PFSK-1 (cell line): ENCODE measurements around the gene AFAP1L2.

Experiments used
- FOXP2 ChIP-seq: optimal IDR thresholded peaks from 2 replicates; pipeline ENCODE3; 2011; ENCODE audit warnings: borderline replicate concordance, control low read depth, inconsistent platforms; ENCODE audit not compliant: insufficient read depth; ENCODE audit errors: extremely low read length, extremely low read depth
- POLR2AphosphoS5 ChIP-seq: IDR thresholded peaks from 2 replicates; pipeline ENCODE4 v1.6.1; 2012; ENCODE audit warnings: low read depth, mild to moderate bottlenecking, control low read depth, low read length, moderate library complexity
- REST ChIP-seq, 2 experiments: IDR thresholded peaks; 2 replicates each; pipeline versions ENCODE4 v1.6.1 to v1.8.0; 2011 to 2012; ENCODE audit warnings: low read depth in 2 of 2, low read length in 2 of 2, control low read depth in 1 of 2, inconsistent platforms in 1 of 2, mild to moderate bottlenecking in 1 of 2, moderate library complexity in 1 of 2; ENCODE audit not compliant: insufficient read depth in 1 of 2
- SIN3A ChIP-seq: IDR thresholded peaks from 2 replicates; pipeline ENCODE4 v1.6.1; 2012; ENCODE audit warnings: mild to moderate bottlenecking, low read length, moderate library complexity, borderline replicate concordance; ENCODE audit not compliant: insufficient read depth
- TAF1 ChIP-seq: IDR thresholded peaks from 2 replicates; pipeline ENCODE4 v1.6.1; 2012; ENCODE audit warnings: low read length, control low read depth, borderline replicate concordance; ENCODE audit not compliant: insufficient read depth

The AFAP1L2 gene

DNA sequence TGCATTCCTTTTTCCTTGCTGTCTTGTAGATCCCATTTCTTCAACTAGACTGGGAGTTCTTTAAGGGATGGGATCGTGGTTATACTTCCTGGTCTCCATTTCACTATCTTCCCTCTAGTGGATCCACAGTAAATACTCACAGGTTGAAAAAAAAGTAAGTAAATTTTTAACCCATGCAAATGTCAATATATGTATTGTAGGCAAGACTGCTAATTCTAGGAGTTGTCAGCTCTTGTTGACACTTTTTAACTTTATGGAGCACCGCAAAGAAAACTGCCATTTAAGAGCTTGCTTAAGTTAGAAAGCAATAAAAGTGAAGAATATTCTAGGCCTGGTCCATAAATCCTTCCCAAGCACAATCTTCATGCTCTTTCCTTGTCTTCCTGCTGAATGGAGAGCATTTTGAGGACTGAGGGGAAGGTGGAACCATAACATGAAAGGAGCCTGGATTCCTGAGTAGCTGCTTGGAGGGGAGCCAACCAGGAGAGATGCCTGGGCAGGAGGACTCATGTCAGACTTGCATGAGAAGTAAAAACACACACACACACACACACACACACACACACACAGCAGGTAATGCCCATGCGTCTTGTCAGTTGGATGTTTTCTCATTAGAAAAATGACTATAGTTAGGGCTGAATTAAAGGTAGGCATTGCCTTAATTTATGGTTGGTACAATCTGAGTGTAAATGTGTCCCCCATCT, 133.1 kb downstream of the AFAP1L2 start:
- TF ChIP-seq TAF1 (no peak), FOXP2 (no peak), REST (IDR thresholded peaks at IDR 0.05; ENCODE audit: insufficient read depth in 1 of 2, low read depth in 2 of 2, low read length in 2 of 2) (no peak), SIN3A (no peak), POLR2AphosphoS5 (no peak)

DNA sequence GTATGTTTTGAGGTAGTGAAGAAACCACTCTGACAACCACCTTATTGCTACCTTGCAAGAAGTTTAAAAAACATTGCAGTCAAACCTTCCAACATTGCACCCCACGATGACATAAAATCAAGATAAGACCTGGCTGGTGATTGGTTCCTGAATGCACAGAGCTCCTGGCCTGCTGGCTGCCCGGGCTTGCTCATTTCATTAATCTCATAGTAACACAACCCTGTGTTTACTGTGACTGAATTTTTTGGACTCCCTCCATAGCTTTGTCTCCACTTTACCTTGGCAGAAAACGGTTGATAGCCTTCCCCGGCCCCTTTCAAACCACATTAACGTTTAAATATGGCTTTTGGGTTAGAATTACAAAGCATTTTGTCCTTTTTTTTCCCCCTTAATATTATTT, 137.8 kb downstream of the AFAP1L2 start:
- no peak for TF ChIP-seq SIN3A
- no peak for TF ChIP-seq TAF1
- TF ChIP-seq POLR2AphosphoS5, result no peak
- no peak for TF ChIP-seq FOXP2
- TF ChIP-seq REST (IDR thresholded peaks at IDR 0.05; ENCODE audit: insufficient read depth in 1 of 2, low read depth in 2 of 2, low read length in 2 of 2), result no peak

DNA sequence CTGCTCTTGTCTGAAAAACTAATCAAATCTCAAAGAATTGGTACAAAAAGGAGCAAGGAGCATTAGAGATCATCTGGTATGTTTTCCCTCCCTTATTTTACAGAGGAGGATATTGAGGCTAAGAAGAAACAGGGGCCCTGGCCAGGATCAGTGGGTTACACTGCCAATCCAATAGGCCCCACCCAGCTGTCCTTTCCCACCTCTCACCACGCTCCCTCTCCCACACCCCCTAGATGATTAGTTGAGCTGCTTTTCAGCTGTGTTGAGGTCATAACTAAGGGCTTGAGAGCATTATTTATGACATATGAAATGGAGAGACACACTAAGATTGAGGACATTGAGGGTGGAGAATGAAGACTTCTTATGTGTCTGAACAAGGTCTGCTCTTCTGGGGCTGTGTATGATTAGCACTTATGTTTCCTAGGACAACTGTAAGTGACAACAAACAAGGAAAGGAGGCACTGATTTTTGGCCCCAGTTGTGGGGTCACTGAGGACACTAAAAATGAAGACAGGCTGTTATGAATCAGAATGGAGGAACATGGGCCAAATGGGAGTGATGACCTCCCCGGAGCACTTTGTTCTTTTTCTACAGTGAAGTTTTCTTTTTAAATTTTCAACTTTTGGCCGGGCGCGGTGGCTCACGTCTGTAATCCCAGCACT, 138.8 kb downstream of the AFAP1L2 start:
- TF ChIP-seq TAF1 (no peak), REST (IDR thresholded peaks at IDR 0.05; ENCODE audit: insufficient read depth in 1 of 2, low read depth in 2 of 2, low read length in 2 of 2) (no peak), FOXP2 (no peak), POLR2AphosphoS5 (no peak), SIN3A (no peak)

DNA sequence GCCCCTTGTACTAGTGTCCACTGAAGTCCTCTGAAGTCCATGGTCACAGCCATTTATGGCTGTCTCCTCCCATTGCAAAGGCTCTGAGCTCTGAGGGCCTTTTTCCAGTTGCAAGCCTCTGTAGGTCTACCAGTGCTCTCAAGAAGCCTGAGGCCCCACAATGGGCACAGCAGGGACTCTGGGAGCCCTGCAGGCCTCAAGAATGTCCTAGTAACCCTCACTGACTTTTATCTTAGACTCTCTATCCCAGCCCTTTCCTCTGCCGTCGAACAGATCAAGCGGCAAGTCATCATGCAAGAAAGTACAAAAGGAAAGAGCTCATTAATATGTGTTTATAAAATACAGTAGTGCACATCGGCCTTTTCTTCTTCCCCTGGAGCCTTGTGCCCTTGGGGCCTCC, 141.8 kb downstream of the AFAP1L2 start:
- no peak for TF ChIP-seq REST (IDR thresholded peaks at IDR 0.05; ENCODE audit: insufficient read depth in 1 of 2, low read depth in 2 of 2, low read length in 2 of 2)
- no peak for TF ChIP-seq SIN3A
- TF ChIP-seq FOXP2, result no peak
- no peak for TF ChIP-seq POLR2AphosphoS5
- TF ChIP-seq TAF1, result no peak

- TF ChIP-seq SIN3A, result no peak
- no peak for TF ChIP-seq FOXP2
- TF ChIP-seq TAF1, result no peak
- no peak for TF ChIP-seq POLR2AphosphoS5
- no peak for TF ChIP-seq REST (IDR thresholded peaks at IDR 0.05; ENCODE audit: insufficient read depth in 1 of 2, low read depth in 2 of 2, low read length in 2 of 2)
These were observed 143.2 kb downstream of the AFAP1L2 start for GRCh38 chr10:114261076-114261475.
